ENCODE measurements around the gene ST6GALNAC6.

ST6GALNAC6 gene

DNA sequence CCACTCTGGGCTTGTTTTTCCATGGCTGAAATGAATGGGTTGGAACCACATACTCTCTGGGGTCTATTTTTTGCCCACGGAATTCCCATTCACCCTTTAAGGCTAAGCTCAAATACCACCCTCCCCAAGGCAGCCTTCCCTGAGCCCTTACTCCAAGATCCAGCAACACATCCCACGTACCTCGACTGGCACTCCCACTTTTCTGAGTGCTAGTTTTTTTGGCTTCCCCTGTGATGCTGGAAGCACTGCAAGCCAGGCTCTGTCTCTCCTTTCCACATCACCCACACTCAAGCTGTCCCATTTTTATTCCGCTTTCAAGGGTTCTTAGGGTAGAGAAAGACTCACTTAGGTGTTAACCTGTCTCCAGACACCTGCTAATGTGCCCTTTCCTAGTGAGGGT is 6.0 kb downstream of the ST6GALNAC6 start:
- H3K4me3 ChIP-seq (ENCODE audit: low read depth, low read length), result no peak overlapping the region
- no peak for DNase-seq (ENCODE audit: low read depth, low spot score)
- in situ Hi-C loops (cut with HindIII; ENCODE audit: low sequenced_read_pairs), result no loop called here
- TF ChIP-seq, protein P1, sequence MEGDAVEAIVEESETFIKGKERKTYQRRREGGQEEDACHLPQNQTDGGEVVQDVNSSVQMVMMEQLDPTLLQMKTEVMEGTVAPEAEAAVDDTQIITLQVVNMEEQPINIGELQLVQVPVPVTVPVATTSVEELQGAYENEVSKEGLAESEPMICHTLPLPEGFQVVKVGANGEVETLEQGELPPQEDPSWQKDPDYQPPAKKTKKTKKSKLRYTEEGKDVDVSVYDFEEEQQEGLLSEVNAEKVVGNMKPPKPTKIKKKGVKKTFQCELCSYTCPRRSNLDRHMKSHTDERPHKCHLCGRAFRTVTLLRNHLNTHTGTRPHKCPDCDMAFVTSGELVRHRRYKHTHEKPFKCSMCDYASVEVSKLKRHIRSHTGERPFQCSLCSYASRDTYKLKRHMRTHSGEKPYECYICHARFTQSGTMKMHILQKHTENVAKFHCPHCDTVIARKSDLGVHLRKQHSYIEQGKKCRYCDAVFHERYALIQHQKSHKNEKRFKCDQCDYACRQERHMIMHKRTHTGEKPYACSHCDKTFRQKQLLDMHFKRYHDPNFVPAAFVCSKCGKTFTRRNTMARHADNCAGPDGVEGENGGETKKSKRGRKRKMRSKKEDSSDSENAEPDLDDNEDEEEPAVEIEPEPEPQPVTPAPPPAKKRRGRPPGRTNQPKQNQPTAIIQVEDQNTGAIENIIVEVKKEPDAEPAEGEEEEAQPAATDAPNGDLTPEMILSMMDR (IDR thresholded peaks at IDR 0.05; ENCODE audit: low read depth, low read length), result no peak

DNA sequence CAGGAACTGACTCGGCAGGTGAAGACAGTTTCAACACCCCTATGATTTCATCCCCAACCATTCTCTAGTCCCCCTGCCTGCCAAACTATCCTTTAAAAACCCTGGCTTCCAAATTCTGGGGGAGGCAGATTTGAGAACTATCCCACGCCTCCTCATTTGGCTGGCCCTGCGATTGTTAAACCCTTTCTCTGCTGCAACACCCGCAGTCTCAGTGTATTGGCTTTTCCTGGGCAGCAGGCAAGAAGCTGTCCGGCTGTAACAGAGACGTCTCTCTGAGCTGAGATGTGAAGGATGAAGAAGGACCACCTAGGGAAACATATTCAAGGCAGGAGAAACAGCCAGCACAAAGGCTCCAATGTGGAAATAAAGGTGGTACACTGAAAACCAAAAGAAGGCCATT is 6.6 kb downstream of the ST6GALNAC6 start:
- in situ Hi-C loops (cut with HindIII; ENCODE audit: low sequenced_read_pairs), result no loop called here
- DNase-seq (ENCODE audit: low read depth, low spot score), result no peak
- TF ChIP-seq, protein P1 (IDR thresholded peaks at IDR 0.05; ENCODE audit: low read depth, low read length), result no peak
- no peak overlapping the region for H3K4me3 ChIP-seq (ENCODE audit: low read depth, low read length)

DNA sequence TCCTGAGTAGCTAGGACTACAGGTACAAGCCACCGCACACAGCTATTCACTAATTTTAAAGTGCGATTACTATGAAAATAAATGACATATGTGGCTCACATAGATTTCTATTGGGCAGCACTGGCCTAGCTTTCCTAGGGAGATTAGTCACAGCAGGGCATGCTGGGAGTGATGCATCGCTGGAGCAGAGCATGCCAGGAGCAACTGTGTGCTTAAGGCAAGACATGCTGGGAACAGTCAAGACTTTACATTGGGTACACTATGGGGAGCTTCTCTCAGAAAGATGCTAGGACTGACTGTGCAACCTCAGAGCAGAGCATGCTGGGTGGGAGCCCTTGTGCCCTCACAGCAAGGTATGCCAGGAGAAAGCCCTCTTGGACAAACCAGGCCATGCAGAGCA is 9.3 kb downstream of the ST6GALNAC6 start:
- no peak for DNase-seq (ENCODE audit: low read depth, low spot score)
- no peak overlapping the region for H3K4me3 ChIP-seq (ENCODE audit: low read depth, low read length)
- in situ Hi-C loops (cut with HindIII; ENCODE audit: low sequenced_read_pairs), result no loop called here
- TF ChIP-seq, protein P1 (IDR thresholded peaks at IDR 0.05; ENCODE audit: low read depth, low read length), result no peak

DNA sequence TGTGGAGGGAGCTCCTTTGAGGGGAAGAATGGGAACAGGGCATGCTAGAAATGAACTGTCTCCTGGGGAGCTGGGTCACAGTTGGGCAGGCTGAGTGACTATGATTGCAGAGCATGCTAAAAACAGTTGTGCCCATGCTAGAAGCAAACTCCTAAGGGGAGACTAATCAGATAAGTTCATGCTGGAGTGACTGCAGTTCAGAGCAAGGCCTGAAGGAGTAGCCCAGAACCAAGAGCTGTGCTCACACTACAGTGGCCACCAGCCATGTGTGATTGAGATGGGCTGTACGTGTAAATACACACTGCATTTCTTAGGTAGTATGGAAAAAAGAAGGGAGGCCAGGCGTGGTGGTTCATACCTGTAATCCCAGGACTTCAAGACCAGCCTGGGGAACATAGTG is 11.6 kb downstream of the ST6GALNAC6 start:
- no peak for DNase-seq (ENCODE audit: low read depth, low spot score)
- in situ Hi-C loops (cut with HindIII; ENCODE audit: low sequenced_read_pairs), result no loop called here
- no peak overlapping the region for H3K4me3 ChIP-seq (ENCODE audit: low read depth, low read length)
- TF ChIP-seq, protein P1 (IDR thresholded peaks at IDR 0.05; ENCODE audit: low read depth, low read length), result peak; percentile 15

DNA sequence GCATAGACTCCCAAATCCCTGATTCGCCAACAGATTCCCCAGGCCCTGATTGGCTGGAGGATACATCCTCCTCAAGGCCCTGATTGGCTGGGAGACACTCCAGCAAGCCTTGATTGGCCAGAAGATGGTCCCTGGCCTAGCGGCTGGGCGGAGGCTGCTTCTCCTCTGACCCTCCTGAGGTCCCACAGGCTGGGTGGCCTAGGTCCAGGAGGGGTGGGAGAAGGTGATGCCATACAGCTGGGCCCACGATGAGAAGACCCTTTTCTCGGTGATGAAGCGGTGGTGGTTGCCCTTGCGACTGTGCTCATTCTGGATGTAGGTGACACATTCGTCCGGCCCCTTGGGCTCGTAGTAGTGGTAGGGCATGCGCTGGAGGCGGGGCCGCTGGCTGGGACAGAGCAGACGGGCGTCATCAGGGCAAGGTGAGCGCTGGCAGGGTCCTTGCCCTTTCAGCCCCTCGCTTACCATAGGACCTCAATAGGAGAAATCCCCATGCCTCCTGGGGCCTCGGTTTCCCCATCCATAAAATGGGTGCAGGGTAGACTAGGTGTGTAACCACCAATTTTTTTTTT is 12.9 kb downstream of the ST6GALNAC6 start:
- TF ChIP-seq, protein P1 (IDR thresholded peaks at IDR 0.05; ENCODE audit: low read depth, low read length), result no peak
- H3K4me3 ChIP-seq (ENCODE audit: low read depth, low read length), result no peak overlapping the region
- DNase-seq (ENCODE audit: low read depth, low spot score), result no peak
- in situ Hi-C loops (cut with HindIII; ENCODE audit: low sequenced_read_pairs), result no loop called here

DNA sequence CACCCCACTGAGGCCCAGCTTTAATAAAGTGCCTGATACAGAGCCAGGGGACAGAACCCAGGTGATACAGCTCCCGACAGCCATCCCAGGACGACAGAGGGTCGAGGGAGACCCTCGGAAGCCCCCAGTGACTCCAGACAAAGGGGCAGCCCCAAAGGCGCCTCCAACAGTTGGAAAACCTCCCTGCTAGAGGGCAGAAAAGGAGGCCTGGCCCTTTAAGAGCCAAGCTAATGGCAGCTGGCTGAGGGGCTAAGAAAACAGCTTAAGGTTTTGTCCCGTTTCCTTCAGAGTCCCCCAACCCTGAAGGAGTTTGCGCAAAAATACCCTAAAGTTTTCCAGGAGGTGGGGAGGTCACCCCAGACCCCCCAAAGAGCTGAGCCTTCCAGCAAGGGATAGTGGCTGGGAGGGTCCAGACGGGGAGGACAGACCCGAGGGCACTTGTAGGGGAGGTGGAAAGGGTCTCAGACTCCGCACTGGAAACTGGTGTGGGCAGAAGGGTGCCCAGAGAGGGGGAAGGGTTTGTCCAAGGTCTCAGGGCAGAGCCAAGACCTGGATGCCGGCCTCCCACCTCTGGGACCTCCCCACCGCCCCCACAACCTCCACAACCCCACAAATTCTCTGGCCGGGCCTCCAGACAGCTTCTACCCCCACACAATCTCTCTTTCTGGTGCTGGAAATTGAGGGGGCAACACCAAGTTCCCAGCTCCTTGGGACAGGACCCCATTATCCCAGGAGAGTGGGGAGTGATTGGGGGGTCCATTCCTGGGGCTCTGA is 13.7 kb downstream of the ST6GALNAC6 start:
- H3K4me3 ChIP-seq (ENCODE audit: low read depth, low read length), result no peak overlapping the region
- TF ChIP-seq, protein P1 (IDR thresholded peaks at IDR 0.05; ENCODE audit: low read depth, low read length), result no peak
- DNase-seq (ENCODE audit: low read depth, low spot score), result no peak
- in situ Hi-C loops (cut with HindIII; ENCODE audit: low sequenced_read_pairs), result no loop called here
